Fibroblast of lung (primary cell): Measurements from ENCODE around the gene SPIRE1.

ENCODE experiments used
- EZH2 ChIP-seq: IDR thresholded peaks from 2 replicates; pipeline ENCODE4 v1.5.1; 2012; ENCODE audit warnings: low read length, control low read depth, mild to moderate bottlenecking; ENCODE audit errors: missing control alignments
- TF ChIP-seq, protein P1 (sequence below), 2 donors: IDR thresholded peaks in 1 of 2; conservative IDR thresholded peaks in 1 of 2; 1 replicate in 1 of 2; 2 replicates in 1 of 2; pipeline ENCODE4 v1.5.1; 2011 to 2012; ENCODE audit warnings: low read length in 2 of 2, control low read depth in 1 of 2, inconsistent platforms in 1 of 2, low read depth in 1 of 2, mild to moderate bottlenecking in 1 of 2

DNA sequence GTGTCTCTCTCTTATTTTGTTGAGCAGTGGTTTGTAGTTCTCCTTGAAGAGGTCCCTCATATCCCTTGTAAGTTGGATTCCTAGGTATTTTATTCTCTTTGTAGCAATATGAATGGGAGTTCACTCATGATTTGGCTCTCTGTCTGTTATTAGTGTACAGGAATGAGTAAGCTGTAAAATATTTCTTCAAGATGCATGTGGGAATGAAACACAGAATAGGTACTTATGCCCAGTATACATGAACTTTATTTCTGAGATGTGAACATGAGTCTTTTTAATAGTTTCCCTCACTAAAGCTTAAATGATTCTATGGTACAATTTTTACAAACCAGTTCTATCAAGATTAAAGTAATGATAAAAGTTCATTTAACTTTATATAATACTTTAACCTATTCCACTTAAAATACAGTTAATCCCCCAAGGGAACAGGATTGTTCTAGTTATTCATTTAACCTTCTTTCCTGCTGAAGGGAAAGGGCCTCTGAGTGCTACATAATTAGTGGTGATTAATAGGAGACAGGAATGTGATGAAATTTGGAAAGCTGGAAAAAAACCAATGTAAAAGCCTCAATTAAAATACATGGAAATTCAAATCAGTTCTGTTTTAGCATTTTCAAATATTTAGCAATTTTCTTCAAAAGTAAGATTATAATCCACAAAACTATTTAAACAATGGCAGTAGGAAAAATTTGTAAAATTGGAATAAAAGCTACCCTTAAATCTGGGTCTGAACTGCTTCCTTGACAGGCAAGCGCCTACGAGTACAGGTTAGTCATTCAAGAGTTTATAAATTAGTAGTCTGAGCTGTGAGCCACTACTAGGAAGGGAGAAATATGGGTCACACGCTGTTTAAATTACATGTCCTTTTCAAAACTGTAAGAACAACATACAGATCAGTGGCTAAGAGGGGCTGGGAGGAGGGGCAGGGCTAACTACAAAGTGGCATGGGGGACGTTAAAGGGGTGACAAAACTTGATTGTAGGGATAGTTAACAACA lies 28.9 kb downstream of the SPIRE1 start:
- TF ChIP-seq, protein P1, sequence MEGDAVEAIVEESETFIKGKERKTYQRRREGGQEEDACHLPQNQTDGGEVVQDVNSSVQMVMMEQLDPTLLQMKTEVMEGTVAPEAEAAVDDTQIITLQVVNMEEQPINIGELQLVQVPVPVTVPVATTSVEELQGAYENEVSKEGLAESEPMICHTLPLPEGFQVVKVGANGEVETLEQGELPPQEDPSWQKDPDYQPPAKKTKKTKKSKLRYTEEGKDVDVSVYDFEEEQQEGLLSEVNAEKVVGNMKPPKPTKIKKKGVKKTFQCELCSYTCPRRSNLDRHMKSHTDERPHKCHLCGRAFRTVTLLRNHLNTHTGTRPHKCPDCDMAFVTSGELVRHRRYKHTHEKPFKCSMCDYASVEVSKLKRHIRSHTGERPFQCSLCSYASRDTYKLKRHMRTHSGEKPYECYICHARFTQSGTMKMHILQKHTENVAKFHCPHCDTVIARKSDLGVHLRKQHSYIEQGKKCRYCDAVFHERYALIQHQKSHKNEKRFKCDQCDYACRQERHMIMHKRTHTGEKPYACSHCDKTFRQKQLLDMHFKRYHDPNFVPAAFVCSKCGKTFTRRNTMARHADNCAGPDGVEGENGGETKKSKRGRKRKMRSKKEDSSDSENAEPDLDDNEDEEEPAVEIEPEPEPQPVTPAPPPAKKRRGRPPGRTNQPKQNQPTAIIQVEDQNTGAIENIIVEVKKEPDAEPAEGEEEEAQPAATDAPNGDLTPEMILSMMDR (conservative IDR thresholded peaks at IDR 0.05 in 1 of 2, IDR thresholded peaks at IDR 0.05 in 1 of 2; ENCODE audit: low read depth in 1 of 2, low read length in 2 of 2), result no peak
- TF ChIP-seq EZH2, result no peak
